IMR-90 (cell line): Measurements from ENCODE around the gene APOBEC3B.

ENCODE experiments used
- CTCF ChIP-seq: conservative IDR thresholded peaks from 2 replicates; pipeline ENCODE4 v1.5.1; 2012; ENCODE audit warnings: mild to moderate bottlenecking, low read depth, low read length, improper control_type of control experiment
- ELK1 ChIP-seq: fragments of 150-350 bp; IDR thresholded peaks from 2 replicates; pipeline ENCODE4 v1.6.1; 2016; ENCODE audit warnings: low read depth, mild to moderate bottlenecking, low read length, moderate library complexity, borderline replicate concordance
- POLR2A ChIP-seq: IDR thresholded peaks from 2 replicates; pipeline ENCODE4 v1.6.1; 2012; ENCODE audit warnings: mild to moderate bottlenecking, low read depth, low read length
- RCOR1 ChIP-seq: IDR thresholded peaks from 2 replicates; pipeline ENCODE4 v1.6.1; 2012; ENCODE audit warnings: mild to moderate bottlenecking, low read length, improper control_type of control experiment; ENCODE audit not compliant: insufficient replicate concordance

- TF ChIP-seq POLR2A (no peak), ELK1 (no peak), CTCF (no peak), RCOR1 (no peak)
Observed at GRCh38 chr22:39024519-39025308, 42.6 kb downstream of the APOBEC3B start.
